ENCODE results near the gene SLC25A47. TPM values are rescaled to one million over a fixed set of nuclear protein-coding genes. Genes with fewer than 3 reads are reported as not detected.

The SLC25A47 gene
- total and polyA plus RNA-seq, 9 of the 15 experiments (the other 6 are each of a cell fraction or from before 2014, with no cell fraction given): 0.09 to 0.23 (median 0.22) TPM; not detected in 6

DNA sequence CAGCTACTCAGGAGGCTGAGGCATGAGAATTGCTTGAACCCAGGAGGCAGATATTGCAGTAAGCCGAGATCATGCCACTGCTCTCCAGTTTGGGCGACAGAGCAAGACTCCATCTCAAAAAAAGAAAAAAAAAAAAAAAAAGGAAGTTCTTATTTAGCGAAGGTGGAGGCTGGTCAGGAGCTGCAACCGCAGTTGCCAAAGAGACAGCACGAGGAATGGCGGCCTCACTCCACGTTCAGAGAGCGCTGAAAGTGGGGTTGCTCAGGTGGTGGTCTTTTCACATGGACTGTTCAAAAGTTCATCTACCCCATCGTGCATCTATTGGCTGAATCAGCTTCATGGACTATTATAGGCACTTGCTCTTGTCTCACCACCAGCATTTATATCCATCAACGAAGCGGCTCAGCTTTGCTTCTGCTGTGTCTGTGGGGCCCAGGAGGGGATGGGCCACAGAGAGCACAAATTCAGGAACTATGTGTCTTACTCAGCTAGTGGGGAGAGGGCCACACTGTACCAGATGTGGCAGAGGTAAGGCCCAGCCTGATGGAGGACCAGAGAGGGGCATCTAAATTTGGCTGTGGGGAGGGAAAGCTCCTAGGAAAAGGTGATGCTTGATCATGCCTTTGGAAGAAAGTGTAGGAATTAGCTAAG lies 27.3 kb downstream of the SLC25A47 start:
- Histone ChIP-seq H3K4me1 (replicated peaks in 1 of 2; ENCODE audit: control insufficient read depth in 2 of 2, insufficient read depth in 2 of 2, low read length in 2 of 2) (peaks cover 0 to 5% of the 10 kb centered on the region in 2 experiments; a peak in 2 of 5 replicates), H3K27ac (ENCODE audit: extremely low read depth, low read depth, low read length) (no peak overlapping the region), H3K27me3 (ENCODE audit: control insufficient read depth in 2 of 2, insufficient read depth in 2 of 2, low read length in 2 of 2) (no peaks in the 10 kb centered on the region), H2AFZ (ENCODE audit: low read depth, low read length) (no peak overlapping the region), H3K9ac (ENCODE audit: insufficient read depth in 1 of 2, low read depth in 2 of 2, low read length in 2 of 2) (no peak overlapping the region), H3K4me3 (no peak overlapping the region), H3K9me1 (ENCODE audit: control insufficient read depth, insufficient read depth, low read length) (no peaks in the 10 kb centered on the region), H3K4me2 (ENCODE audit: insufficient read depth, low read length) (no peak overlapping the region), H3K9me3 (replicated peaks; ENCODE audit: control insufficient read depth, insufficient read depth, low read depth, low read length) (no peaks in the 10 kb centered on the region), H3K79me2 (ENCODE audit: control insufficient read depth, insufficient read depth, low read length) (no peaks in the 10 kb centered on the region; the same call in 2 of the 3 replicates), H3K36me3 (ENCODE audit: control insufficient read depth, insufficient read depth, low read length) (peaks cover 84% of the 10 kb centered on the region), H4K20me1 (replicated peaks; ENCODE audit: control insufficient read depth, insufficient read depth, low read length) (no peaks in the 10 kb centered on the region)
- 89% methylated on average over 5 of the region's 11 CpGs for WGBS (ENCODE audit: insufficient coverage, low coverage, missing lambda C conversion rate)
- no peak for TF ChIP-seq ARHGAP35 (IDR thresholded peaks at IDR 0.05; ENCODE audit: partially characterized antibody)
- no peak for TF ChIP-seq RBFOX2 (IDR thresholded peaks at IDR 0.05; ENCODE audit: low read depth, low read length)
- no peak for TF ChIP-seq EZH2 (IDR thresholded peaks at IDR 0.05; ENCODE audit: borderline replicate concordance, low read depth, low read length)
- TF ChIP-seq MTF1 (CRISPR knock-in tag; IDR thresholded peaks at IDR 0.05; ENCODE audit: borderline replicate concordance): no peak
- no peak for TF ChIP-seq PCBP2 (IDR thresholded peaks at IDR 0.05; ENCODE audit: low read depth, low read length, poor library complexity, severe bottlenecking)
- peak; percentile 34 for TF ChIP-seq POLR2G (IDR thresholded peaks at IDR 0.05; ENCODE audit: low read depth, low read length)
- intact Hi-C loops (cut with micrococcal nuclease) (loop anchor here (1.0 kb wide), 1 partner anchor 24 kb away; no protein-coding TSS in a partner anchor), in situ Hi-C loops (cut with MboI) (no loop called here)
- ChIA-PET CTCF (ENCODE audit: low intra/inter-chr PET ratio) (no interaction called here), POLR2A (interaction anchor here (0.6 to 4.9 kb wide), 6 partner anchors 9 to 25 kb away, joined by 3 to 39 read pairs (median 5); a partner anchor contains a TSS)
- no peak for DNase-seq (ENCODE audit: extremely low read depth in 1 of 4, low spot score in 3 of 4)
- no peak for FAIRE-seq
- no peak for ATAC-seq
- no TSS peak for BruUV-seq (replicated peaks)

Measured in K562 (cell line).